Measurements from ENCODE around the gene UBP1. TPM values are rescaled to one million over a fixed set of nuclear protein-coding genes. Genes with fewer than 3 reads are reported as not detected.
A peak's percentile ranks its signal among the peaks of the same experiment; 100 is the strongest.
"Not testable (repeated sequence)": the region's sequence is repeated elsewhere in the genome, so short reads cannot be mapped to it uniquely, and the experiment has no call there.

Gene UBP1
- total RNA-seq, 2 donors from 2014 or later = 69.0 to 92.2 TPM

DNA sequence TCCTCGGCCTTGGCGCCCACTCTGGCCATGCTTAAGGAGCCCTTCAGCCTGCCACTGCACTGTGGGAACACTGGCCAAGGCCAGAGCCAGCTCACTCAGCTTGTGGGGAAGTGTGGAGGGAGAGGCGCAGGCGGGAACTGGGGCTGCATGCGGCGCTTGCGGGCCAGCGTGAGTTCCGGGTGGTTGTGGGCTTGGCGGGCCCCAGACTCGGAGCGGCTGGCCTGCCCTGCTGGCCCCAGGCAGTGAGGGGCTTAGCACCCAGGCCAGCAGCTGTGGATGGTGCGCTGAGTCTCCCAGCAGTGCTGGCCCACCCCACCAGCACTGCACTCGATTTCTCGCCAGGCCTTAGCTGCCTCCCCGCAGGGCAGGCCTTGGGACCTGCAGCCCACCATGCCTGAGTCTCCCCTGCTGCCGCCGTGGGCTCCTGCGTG lies 13.1 kb upstream of the UBP1 start:
- no peaks in the 10 kb centered on the region for H3K27me3 ChIP-seq (replicated peaks; ENCODE audit: insufficient read depth)
- no peak for ATAC-seq (ENCODE audit: insufficient number of reproducible peaks, low FRiP score, low read depth)
- no peak overlapping the region for H3K4me3 ChIP-seq
- TF ChIP-seq, protein P1, sequence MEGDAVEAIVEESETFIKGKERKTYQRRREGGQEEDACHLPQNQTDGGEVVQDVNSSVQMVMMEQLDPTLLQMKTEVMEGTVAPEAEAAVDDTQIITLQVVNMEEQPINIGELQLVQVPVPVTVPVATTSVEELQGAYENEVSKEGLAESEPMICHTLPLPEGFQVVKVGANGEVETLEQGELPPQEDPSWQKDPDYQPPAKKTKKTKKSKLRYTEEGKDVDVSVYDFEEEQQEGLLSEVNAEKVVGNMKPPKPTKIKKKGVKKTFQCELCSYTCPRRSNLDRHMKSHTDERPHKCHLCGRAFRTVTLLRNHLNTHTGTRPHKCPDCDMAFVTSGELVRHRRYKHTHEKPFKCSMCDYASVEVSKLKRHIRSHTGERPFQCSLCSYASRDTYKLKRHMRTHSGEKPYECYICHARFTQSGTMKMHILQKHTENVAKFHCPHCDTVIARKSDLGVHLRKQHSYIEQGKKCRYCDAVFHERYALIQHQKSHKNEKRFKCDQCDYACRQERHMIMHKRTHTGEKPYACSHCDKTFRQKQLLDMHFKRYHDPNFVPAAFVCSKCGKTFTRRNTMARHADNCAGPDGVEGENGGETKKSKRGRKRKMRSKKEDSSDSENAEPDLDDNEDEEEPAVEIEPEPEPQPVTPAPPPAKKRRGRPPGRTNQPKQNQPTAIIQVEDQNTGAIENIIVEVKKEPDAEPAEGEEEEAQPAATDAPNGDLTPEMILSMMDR (IDR thresholded peaks at IDR 0.05) = no peak
- no peak for DNase-seq (ENCODE audit: low spot score)
- no peaks in the 10 kb centered on the region for H3K4me1 ChIP-seq (ENCODE audit: control insufficient read depth in 1 of 2, low read depth in 2 of 2)
- H3K36me3 ChIP-seq = no peaks in the 10 kb centered on the region
- H3K9me3 ChIP-seq = no peaks in the 10 kb centered on the region
- no peak overlapping the region for H3K27ac ChIP-seq

DNA sequence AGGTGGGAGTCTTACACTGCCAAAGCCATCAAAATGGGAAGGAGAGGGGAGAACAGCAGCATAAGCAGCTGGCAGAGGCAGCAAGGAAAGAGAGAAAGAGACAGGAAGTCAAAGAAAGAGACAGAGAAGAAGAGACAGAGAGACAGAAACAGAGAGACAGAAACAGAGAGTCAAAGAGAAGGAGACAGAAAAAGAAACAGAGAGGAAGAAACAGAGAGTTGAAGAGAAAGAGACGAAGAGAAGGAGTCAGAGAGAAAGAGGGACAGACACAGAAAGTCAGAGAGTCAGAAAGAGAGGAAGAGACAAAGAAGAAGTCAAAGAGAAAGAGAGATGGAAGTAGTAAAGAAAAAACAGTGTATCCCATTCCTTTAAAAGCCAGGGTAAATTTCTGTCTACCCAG lies 11.8 kb upstream of the UBP1 start:
- H3K4me1 ChIP-seq (ENCODE audit: control insufficient read depth in 1 of 2, low read depth in 2 of 2); DNase-seq (ENCODE audit: low spot score); H3K9me3 ChIP-seq; H3K36me3 ChIP-seq; ATAC-seq (ENCODE audit: insufficient number of reproducible peaks, low FRiP score, low read depth); H3K27me3 ChIP-seq (replicated peaks; ENCODE audit: insufficient read depth); H3K4me3 ChIP-seq; H3K27ac ChIP-seq: not testable (repeated sequence)

DNA sequence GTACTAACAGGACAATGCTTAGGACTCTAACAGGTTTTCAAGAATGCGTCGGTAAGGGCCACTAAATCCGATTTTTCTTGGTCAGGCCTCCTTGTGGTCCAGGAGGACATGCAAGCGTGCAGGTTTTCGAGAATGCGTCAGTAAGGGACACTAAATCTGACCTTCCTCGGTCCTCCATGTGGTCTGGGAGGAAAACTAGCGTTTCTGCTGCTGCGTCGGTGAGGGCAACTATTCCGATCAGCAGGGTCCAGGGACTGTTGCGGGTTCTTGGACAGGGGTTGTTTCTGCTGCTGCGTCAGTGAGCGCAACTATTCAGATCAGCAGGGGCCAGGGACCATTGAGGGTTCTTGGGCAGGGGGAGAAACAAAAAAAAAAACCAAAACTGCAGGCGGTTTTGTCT lies 7.8 kb upstream of the UBP1 start:
- no peaks in the 10 kb centered on the region for H3K4me1 ChIP-seq (ENCODE audit: control insufficient read depth in 1 of 2, low read depth in 2 of 2)
- no peak for DNase-seq (ENCODE audit: low spot score)
- no peaks in the 10 kb centered on the region for H3K36me3 ChIP-seq
- H3K4me3 ChIP-seq = no peak overlapping the region
- TF ChIP-seq, protein P1 (IDR thresholded peaks at IDR 0.05) = no peak
- H3K27me3 ChIP-seq (replicated peaks; ENCODE audit: insufficient read depth) = no peaks in the 10 kb centered on the region
- no peaks in the 10 kb centered on the region for H3K9me3 ChIP-seq
- H3K27ac ChIP-seq = no peak overlapping the region
- ATAC-seq (ENCODE audit: insufficient number of reproducible peaks, low FRiP score, low read depth) = no peak

DNA sequence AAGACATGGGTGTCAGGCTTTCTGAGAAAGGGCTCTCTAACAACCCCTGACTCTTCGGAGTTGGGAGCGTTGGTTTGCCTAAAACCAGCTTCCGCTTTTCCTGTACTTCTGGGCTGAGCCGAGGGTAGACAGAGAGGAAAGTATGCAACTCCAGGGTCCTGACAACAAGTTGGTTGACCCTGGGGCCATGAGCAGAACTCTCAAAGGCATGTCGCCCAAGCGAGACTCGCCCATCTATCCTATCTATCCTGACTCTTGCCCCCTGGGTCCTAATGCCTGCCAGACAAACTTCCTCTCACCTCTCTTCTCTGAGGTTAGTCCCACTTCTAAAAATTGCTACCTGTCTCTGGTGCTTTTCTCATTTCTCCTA lies 7.0 kb upstream of the UBP1 start:
- not testable (repeated sequence) for ATAC-seq (ENCODE audit: insufficient number of reproducible peaks, low FRiP score, low read depth); H3K4me3 ChIP-seq; H3K27ac ChIP-seq; H3K36me3 ChIP-seq; H3K9me3 ChIP-seq; DNase-seq (ENCODE audit: low spot score); H3K27me3 ChIP-seq (replicated peaks; ENCODE audit: insufficient read depth); H3K4me1 ChIP-seq (ENCODE audit: control insufficient read depth in 1 of 2, low read depth in 2 of 2)

DNA sequence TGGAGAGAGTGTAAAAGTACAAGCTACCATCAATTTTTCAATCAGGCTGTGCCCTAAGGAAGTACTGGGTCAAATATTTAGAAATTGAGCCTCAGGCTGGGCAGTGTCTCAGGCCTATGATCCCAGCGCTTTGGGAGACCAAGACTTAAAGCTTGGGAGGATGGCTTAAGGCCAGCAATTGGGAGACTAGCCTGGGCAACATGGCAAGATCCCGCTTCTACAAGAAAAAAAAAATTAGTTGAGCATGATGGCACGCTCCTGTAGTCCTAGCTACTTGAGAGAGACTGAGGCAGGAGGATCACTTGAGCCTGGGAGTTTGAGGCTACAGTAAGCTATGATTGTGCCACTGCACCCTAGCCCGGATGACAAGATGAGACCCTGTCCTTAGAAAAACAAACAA lies 2.0 kb upstream of the UBP1 start:
- DNase-seq (ENCODE audit: low spot score) (no peak), ATAC-seq (ENCODE audit: insufficient number of reproducible peaks, low FRiP score, low read depth) (no peak)
- Histone ChIP-seq H3K4me3 (no peak overlapping the region), H3K27me3 (replicated peaks; ENCODE audit: insufficient read depth) (no peaks in the 10 kb centered on the region), H3K36me3 (no peaks in the 10 kb centered on the region), H3K27ac (peak overlapping the region; percentile 96 to 97), H3K9me3 (no peaks in the 10 kb centered on the region), H3K4me1 (ENCODE audit: control insufficient read depth in 1 of 2, low read depth in 2 of 2) (peaks cover 10 to 26% of the 10 kb centered on the region in 2 donors)
- TF ChIP-seq, protein P1 (IDR thresholded peaks at IDR 0.05) = no peak

DNA sequence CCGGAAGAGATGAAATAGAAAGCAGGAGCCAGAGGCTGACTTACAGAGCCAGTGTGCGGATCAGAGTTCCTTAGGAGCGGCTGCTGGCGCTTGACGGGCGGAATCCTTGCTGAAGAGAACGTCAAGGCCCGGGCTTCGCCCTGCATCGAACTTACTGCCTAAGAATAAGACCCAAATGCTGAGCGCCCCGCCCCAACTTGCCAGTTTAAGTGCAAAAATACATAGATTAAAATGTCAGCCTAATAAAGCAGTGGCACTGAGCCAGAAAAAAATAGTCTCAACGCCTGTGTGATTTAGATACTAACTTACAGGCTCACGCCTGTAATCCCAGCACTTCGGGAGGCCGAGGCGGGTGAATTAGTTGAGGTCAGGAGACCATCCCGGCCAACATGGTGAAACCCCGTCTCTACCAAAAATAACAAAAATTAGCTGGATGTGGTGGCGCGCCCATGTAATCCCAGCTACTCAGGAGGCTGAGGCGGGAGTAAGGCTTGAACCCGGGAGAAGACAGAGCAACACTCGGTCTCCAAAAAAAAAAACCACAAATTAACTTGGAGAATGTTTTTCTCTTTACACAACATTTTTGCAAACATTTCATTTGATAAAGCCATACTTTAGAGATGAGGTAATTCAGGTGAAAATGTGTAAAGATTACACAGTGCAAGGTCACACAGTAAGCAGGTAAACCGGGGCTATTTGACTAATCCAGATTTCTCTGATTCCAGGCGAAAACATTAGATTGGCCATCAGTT lies 1.2 kb upstream of the UBP1 start:
- DNase-seq (ENCODE audit: low spot score) (peak; percentile 28), ATAC-seq (ENCODE audit: insufficient number of reproducible peaks, low FRiP score, low read depth) (no peak)
- no peaks in the 10 kb centered on the region for H3K27me3 ChIP-seq (replicated peaks; ENCODE audit: insufficient read depth)
- H3K4me1 ChIP-seq (ENCODE audit: control insufficient read depth in 1 of 2, low read depth in 2 of 2) = peaks cover 15 to 33% of the 10 kb centered on the region in 2 donors
- H3K9me3 ChIP-seq = no peaks in the 10 kb centered on the region
- H3K4me3 ChIP-seq = peak overlapping the region; percentile 92
- TF ChIP-seq, protein P1 (IDR thresholded peaks at IDR 0.05) = no peak
- H3K36me3 ChIP-seq = no peaks in the 10 kb centered on the region
- H3K27ac ChIP-seq = peak overlapping the region; percentile 96 to 97

Data from thoracic aorta (tissue), 2 donors.